ENCODE measurements around the gene TOM1L2.

GRCh38 chr17:17959520-17960361, 12.5 kb downstream of the TOM1L2 start:
- TF ChIP-seq CTCF (IDR thresholded peaks at IDR 0.05) (no peak), POLR2A (IDR thresholded peaks at IDR 0.05) (no peak)

All from heart left ventricle (tissue), 13 donors.